Measurements from ENCODE around the gene TRIO. TPM values are rescaled to one million over a fixed set of nuclear protein-coding genes. Genes with fewer than 3 reads are reported as not detected.

TRIO gene
- polyA plus RNA-seq, 1 donor (not counting 4 experiments of a cell fraction or from before 2014, with no cell fraction given), result 57.2 TPM

GRCh38 chr5:14220642-14221041, 77.5 kb downstream of the TRIO start:
- Histone ChIP-seq H3K9me1 (ENCODE audit: control insufficient read depth, extremely low read depth, insufficient read depth, low read length) (peaks cover 3% of the 10 kb centered on the region), H3K9me3 (ENCODE audit: control insufficient read depth, low read depth, low read length) (no peaks in the 10 kb centered on the region), H4K20me1 (ENCODE audit: control insufficient read depth, extremely low read depth, insufficient read depth, low read length) (peaks cover 19% of the 10 kb centered on the region), H3K79me2 (ENCODE audit: control insufficient read depth, insufficient read depth, low read length) (peaks cover 100% of the 10 kb centered on the region), H3K27me3 (ENCODE audit: control insufficient read depth, extremely low read depth, insufficient read depth, low read length) (no peaks in the 10 kb centered on the region), H2AFZ (ENCODE audit: control insufficient read depth, low read length) (no peak overlapping the region), H3K27ac (ENCODE audit: control insufficient read depth, insufficient read depth, low read length) (no peak overlapping the region), H3K9ac (ENCODE audit: control insufficient read depth, extremely low read depth, insufficient read depth, low read length) (no peak overlapping the region), H3K4me3 (ENCODE audit: control insufficient read depth in 2 of 3, extremely low read depth in 1 of 3, insufficient read depth in 2 of 3, low read depth in 1 of 3, low read length in 3 of 3) (no peak overlapping the region), H3K4me1 (ENCODE audit: control insufficient read depth, extremely low read depth, insufficient read depth, low read length) (peaks cover 16% of the 10 kb centered on the region), H3K36me3 (ENCODE audit: control insufficient read depth in 2 of 2, extremely low read depth in 1 of 2, insufficient read depth in 2 of 2, low read length in 2 of 2) (peaks cover 0 to 3% of the 10 kb centered on the region in 2 experiments), H3K4me2 (ENCODE audit: control insufficient read depth, extremely low read depth, insufficient read depth, low read depth, low read length) (no peak overlapping the region)
- FAIRE-seq, result no peak
- TF ChIP-seq CTCF (optimal IDR thresholded peaks at IDR 0.05 in 1 of 3, IDR thresholded peaks at IDR 0.05 in 1 of 3, conservative IDR thresholded peaks at IDR 0.05 in 1 of 3; ENCODE audit: extremely low read depth in 1 of 3, insufficient read depth in 2 of 3, low read length in 3 of 3) (no peak), EZH2 (IDR thresholded peaks at IDR 0.05; ENCODE audit: low read length) (no peak)
- dilution Hi-C loops (cut with MboI; ENCODE audit: extremely low pct_ligation_motif_present, low sequenced_read_pairs), result no loop called here
- DNase-seq (ENCODE audit: low read depth, low spot score), result no peak

- H3K27ac ChIP-seq (ENCODE audit: control insufficient read depth, insufficient read depth, low read length), result no peak overlapping the region
- FAIRE-seq, result no peak
Measured at GRCh38 chr5:14221732-14222131, 78.6 kb downstream of the TRIO start.

More at GRCh38 chr5:14221732-14222131, 78.6 kb downstream of the TRIO start:
- TF ChIP-seq CTCF (optimal IDR thresholded peaks at IDR 0.05 in 1 of 3, IDR thresholded peaks at IDR 0.05 in 1 of 3, conservative IDR thresholded peaks at IDR 0.05 in 1 of 3; ENCODE audit: extremely low read depth in 1 of 3, insufficient read depth in 2 of 3, low read length in 3 of 3) (no peak), EZH2 (IDR thresholded peaks at IDR 0.05; ENCODE audit: low read length) (no peak)
- no peaks in the 10 kb centered on the region for H3K27me3 ChIP-seq (ENCODE audit: control insufficient read depth, extremely low read depth, insufficient read depth, low read length)
- dilution Hi-C loops (cut with MboI; ENCODE audit: extremely low pct_ligation_motif_present, low sequenced_read_pairs), result no loop called here
- H3K9ac ChIP-seq (ENCODE audit: control insufficient read depth, extremely low read depth, insufficient read depth, low read length), result no peak overlapping the region
- H3K79me2 ChIP-seq (ENCODE audit: control insufficient read depth, insufficient read depth, low read length), result peaks cover 100% of the 10 kb centered on the region
- peaks cover 0 to 3% of the 10 kb centered on the region in 2 experiments for H3K36me3 ChIP-seq (ENCODE audit: control insufficient read depth in 2 of 2, extremely low read depth in 1 of 2, insufficient read depth in 2 of 2, low read length in 2 of 2)
- DNase-seq (ENCODE audit: low read depth, low spot score), result no peak
- H3K9me1 ChIP-seq (ENCODE audit: control insufficient read depth, extremely low read depth, insufficient read depth, low read length), result peaks cover 6% of the 10 kb centered on the region
- H3K4me3 ChIP-seq (ENCODE audit: control insufficient read depth in 2 of 3, extremely low read depth in 1 of 3, insufficient read depth in 2 of 3, low read depth in 1 of 3, low read length in 3 of 3), result no peak overlapping the region
- H3K9me3 ChIP-seq (ENCODE audit: control insufficient read depth, low read depth, low read length), result no peaks in the 10 kb centered on the region
- H3K4me2 ChIP-seq (ENCODE audit: control insufficient read depth, extremely low read depth, insufficient read depth, low read depth, low read length), result no peak overlapping the region
- H2AFZ ChIP-seq (ENCODE audit: control insufficient read depth, low read length), result no peak overlapping the region
- H3K4me1 ChIP-seq (ENCODE audit: control insufficient read depth, extremely low read depth, insufficient read depth, low read length), result peaks cover 5% of the 10 kb centered on the region
- peaks cover 13% of the 10 kb centered on the region for H4K20me1 ChIP-seq (ENCODE audit: control insufficient read depth, extremely low read depth, insufficient read depth, low read length)

Measured in keratinocyte (primary cell).